GM19193 (cell line): Measurements from ENCODE around the gene SNRPF.

Experiments used
- POLR2A ChIP-seq: IDR thresholded peaks from 4 replicates; pipeline ENCODE4 v1.6.1; 2011; ENCODE audit not compliant: insufficient read depth, insufficient read length; ENCODE audit errors: extremely low read depth

Gene SNRPF

GRCh38 chr12:95858451-95859343, at the start of gene SNRPF:
TSS of gene SNRPF (plus strand) at chr12:95858952. CDS start at chr12:95859074, 122 bp downstream.
- TF ChIP-seq POLR2A: peak; percentile 85

DNA sequence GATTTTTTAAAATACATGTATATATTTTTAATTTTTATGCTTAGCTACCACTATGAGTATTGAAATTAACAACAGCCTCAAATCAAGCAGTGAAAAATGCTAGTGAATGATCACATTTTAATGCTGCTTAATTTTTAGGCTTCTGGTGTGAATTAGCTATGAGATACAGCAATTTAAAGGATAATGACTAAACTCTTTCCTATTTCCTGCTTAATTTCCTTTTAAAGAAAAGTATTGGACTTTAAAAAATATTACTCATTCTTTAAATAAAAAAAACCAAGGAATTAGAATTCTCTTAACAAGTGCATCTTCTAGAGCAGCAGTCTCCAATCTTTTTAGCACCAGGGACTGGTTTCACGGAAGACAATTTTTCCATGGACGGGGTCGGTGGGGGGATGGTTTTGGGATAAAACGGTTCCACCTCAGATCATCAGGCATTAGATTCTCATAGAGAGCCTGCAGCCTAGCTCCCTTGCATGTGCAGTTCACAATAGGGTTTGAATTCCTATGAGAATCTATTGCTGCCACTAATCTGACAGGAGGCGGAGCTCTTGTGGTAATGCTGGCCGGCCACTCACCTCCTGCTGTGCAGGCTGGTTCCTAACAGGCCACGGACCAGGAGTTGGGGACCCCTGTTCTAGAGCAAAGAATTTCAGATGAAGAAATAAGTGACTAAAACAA, 49.6 kb upstream of the SNRPF start:
- TF ChIP-seq POLR2A: no peak

GRCh38 chr12:95810411-95810810, 48.3 kb upstream of the SNRPF start:
- TF ChIP-seq POLR2A: no peak

- TF ChIP-seq POLR2A: no peak
These were observed 43.0 kb upstream of the SNRPF start for GRCh38 chr12:95815632-95816212.

DNA sequence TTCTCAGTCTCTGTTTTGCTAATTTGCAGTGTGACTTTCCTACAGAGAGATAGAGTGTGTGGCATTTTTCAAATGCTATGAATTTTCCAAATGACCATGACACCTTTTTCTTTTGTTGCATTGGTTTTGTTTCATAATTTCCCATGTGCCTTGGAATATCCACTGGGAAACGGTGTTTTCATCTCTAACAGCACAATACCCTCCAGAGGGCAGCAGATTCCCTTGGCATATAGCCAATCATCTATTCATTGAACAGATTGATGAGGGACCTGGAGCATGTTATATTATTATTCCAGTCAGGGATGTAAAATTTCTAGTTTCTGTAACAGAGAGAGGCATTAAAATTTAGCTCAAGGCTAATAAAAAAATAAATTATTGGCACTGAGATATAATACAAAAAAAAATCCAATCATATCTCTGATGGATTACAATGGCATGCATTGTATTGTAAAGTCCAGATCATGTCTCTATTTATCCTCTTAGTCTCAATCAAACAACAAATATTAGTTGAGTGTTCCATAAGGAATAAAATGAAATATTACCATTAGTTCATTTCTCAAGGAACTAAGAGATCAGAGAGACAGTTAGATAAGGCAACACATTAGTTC, 38.6 kb upstream of the SNRPF start:
- no peak for TF ChIP-seq POLR2A

DNA sequence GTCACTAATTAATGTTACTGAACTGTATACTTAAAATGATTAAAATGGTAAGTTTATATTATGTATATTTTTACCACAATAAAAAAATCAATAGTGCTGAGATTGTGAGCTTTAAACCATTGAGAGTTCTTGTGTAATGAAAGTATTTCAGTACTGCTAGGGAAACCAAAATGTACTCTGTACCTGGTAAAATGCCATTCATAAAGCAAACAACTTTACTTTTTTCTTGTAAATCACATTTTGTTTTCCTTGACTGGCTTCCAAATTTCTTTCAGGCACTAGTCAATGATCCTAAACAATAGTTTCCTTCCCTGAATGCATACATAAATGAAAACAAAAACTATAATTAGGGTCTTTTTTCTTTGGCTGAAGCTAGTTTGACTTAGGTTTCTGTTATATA, 29.4 kb upstream of the SNRPF start:
- no peak for TF ChIP-seq POLR2A

GRCh38 chr12:95830335-95831089, 28.2 kb upstream of the SNRPF start:
- no peak for TF ChIP-seq POLR2A

DNA sequence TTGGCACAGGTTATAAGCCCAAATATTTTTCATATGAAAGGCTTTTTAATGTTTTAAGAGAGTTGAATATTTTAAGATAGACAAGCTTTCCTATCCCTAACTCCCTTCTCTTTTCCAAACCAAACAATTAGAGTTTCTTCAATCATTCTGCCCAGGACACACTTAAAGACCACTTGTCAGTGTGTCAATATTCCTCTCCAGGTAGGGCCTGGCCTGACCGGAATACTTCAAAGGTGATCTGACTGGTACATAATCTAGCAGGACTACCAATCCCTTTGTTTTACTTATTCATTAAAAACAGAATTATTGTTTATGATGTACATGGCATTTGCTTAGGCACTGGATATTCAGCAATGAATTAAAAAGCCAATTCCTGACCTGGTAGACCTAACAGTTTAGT, 24.2 kb upstream of the SNRPF start:
- TF ChIP-seq POLR2A: no peak

- no peak for TF ChIP-seq POLR2A
These were observed 22.6 kb upstream of the SNRPF start for GRCh38 chr12:95836185-95836609.

- TF ChIP-seq POLR2A: no peak
These were observed 22.0 kb upstream of the SNRPF start for GRCh38 chr12:95836630-95837239.

DNA sequence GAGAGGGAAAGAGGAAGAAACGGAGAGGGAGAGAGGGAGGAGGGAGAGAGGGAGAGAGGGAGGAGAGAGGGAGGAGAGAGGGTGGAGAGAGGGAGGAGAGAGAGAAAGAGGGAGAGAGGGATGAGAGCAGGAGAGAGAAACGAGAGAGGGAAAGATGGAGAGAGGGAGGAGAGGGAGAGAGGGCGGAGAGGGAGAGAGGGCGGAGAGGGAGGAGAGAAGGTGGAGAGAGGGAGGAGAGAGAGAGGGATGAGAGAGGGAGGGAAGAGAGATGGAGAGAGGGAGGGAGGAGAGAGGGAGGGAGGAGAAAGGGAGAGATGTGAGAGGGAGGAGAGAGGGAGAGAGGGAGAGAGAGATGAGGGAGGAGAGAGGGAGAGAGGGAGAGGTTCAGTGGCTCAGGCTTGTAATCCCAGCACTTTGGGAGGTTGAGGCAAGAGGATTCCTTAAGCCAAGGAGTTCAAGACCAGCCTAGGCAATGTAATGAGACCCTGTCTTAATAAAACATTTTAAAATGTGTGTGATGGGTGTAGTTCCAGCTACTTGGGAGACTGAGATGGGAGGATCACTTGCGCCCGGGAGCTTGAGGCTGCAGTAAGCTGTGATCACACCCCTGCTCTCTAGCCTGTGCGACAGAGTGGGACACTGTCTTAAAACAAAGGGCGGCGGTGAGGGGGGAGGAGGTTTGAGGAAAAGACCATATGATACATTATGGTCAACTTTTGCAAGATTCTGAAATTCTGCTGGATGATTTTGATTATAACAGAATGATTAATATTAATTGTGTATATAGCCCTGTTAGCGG, 21.3 kb upstream of the SNRPF start:
- no peak for TF ChIP-seq POLR2A

DNA sequence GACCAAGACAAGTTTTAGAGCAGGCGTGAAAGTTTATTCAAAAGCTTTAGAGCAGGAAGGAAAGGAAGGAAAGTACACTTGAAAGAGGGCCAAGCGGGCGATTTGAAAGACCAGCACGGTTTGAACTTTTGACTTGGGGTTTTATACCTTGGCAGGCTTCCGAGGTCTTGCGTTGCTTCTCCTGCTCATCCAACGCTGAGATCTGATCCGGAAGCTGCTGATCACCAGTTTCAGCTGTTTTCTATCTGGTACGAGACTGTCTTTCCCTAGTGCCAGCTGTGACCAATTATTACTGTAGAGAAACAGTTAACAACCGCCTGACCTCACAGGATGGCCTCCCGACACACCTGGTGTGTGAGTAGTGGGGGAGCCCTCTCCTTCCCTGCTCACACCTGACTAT, 20.6 kb upstream of the SNRPF start:
- no peak for TF ChIP-seq POLR2A
